H9 (cell line): ENCODE data around the gene MCF2L. TPM values are rescaled to one million over a fixed set of nuclear protein-coding genes. Genes with fewer than 3 reads are reported as not detected.

Source experiments
- DNase-seq: peaks from one replicate; pipeline ENCODE4 v3.0.0-alpha.2; 2017
- H2AFZ ChIP-seq: one replicate; pipeline ENCODE4 v1.6.1; 2013; ENCODE audit warnings: mild to moderate bottlenecking, low read length, control low read depth, moderate library complexity
- H2AK5ac ChIP-seq: 2 replicates; pipeline ENCODE4 v1.6.1; 2013; ENCODE audit warnings: low read length, control low read depth, mixed read lengths; ENCODE audit not compliant: insufficient read length
- H2BK120ac ChIP-seq: one replicate; pipeline ENCODE4 v1.6.1; 2013; ENCODE audit warnings: low read depth, mild to moderate bottlenecking, low read length, control low read depth, inconsistent platforms; ENCODE audit not compliant: poor library complexity, severe bottlenecking
- H2BK12ac ChIP-seq: 2 replicates; pipeline ENCODE4 v1.6.1; 2013; ENCODE audit warnings: low read length, control low read depth, mixed read lengths, low read depth; ENCODE audit not compliant: insufficient read length
- H2BK15ac ChIP-seq: 2 replicates; pipeline ENCODE4 v1.6.1; 2013; ENCODE audit warnings: low read depth, low read length, control low read depth
- H2BK20ac ChIP-seq: one replicate; pipeline ENCODE4 v1.6.1; 2013; ENCODE audit warnings: low read depth, mild to moderate bottlenecking, low read length, control low read depth, inconsistent platforms; ENCODE audit not compliant: poor library complexity, severe bottlenecking
- H2BK5ac ChIP-seq: 2 replicates; pipeline ENCODE4 v1.6.1; 2013; ENCODE audit warnings: low read length, control low read depth, mixed read lengths; ENCODE audit not compliant: insufficient read length
- H3K14ac ChIP-seq: 2 replicates; pipeline ENCODE4 v1.6.1; 2013; ENCODE audit warnings: low read length, control low read depth; ENCODE audit not compliant: insufficient read depth
- H3K18ac ChIP-seq: 2 replicates; pipeline ENCODE4 v1.6.1; 2013; ENCODE audit warnings: low read depth, mild to moderate bottlenecking, mixed read lengths, low read length, control low read depth; ENCODE audit not compliant: insufficient read length
- H3K23ac ChIP-seq: 2 replicates; pipeline ENCODE4 v1.6.1; 2013; ENCODE audit warnings: low read length, control low read depth, mixed read lengths, low read depth; ENCODE audit not compliant: insufficient read length
- H3K23me2 ChIP-seq: 2 replicates; pipeline ENCODE4 v1.6.1; 2013; ENCODE audit warnings: low read depth, mild to moderate bottlenecking, mixed read lengths, low read length, control low read depth; ENCODE audit not compliant: insufficient read length, poor library complexity, severe bottlenecking
- H3K27ac ChIP-seq: 2 replicates; pipeline ENCODE4 v1.5.1; 2013; ENCODE audit warnings: low read length, control low read depth, mixed read lengths, low read depth; ENCODE audit not compliant: insufficient read length
- H3K27me3 ChIP-seq: 2 replicates; pipeline ENCODE4 v1.6.1; 2013; ENCODE audit warnings: low read length, control low read depth, inconsistent platforms; ENCODE audit not compliant: insufficient read depth
- H3K4ac ChIP-seq: 2 replicates; pipeline ENCODE4 v1.6.1; 2013; ENCODE audit warnings: low read depth, mild to moderate bottlenecking, control low read depth, inconsistent platforms, low read length, moderate library complexity
- H3K4me1 ChIP-seq: 2 replicates; pipeline ENCODE4 v1.6.1; 2013; ENCODE audit warnings: low read length, control low read depth, inconsistent platforms; ENCODE audit not compliant: insufficient read depth
- H3K4me2 ChIP-seq: 2 replicates; pipeline ENCODE4 v1.6.1; 2013; ENCODE audit warnings: low read length, control low read depth, mixed read lengths; ENCODE audit not compliant: insufficient read length, insufficient read depth
- H3K56ac ChIP-seq: 2 replicates; pipeline ENCODE4 v1.6.1; 2013; ENCODE audit warnings: low read depth, mild to moderate bottlenecking, mixed read lengths, low read length, control low read depth; ENCODE audit not compliant: insufficient read length
- H3K79me1 ChIP-seq: 2 replicates; pipeline ENCODE4 v1.6.1; 2013; ENCODE audit warnings: low read depth, mild to moderate bottlenecking, moderate library complexity, low read length, control low read depth, inconsistent platforms; ENCODE audit not compliant: insufficient read depth, poor library complexity, severe bottlenecking
- H3K79me2 ChIP-seq: 2 replicates; pipeline ENCODE4 v1.6.1; 2013; ENCODE audit warnings: low read length, control low read depth, inconsistent platforms; ENCODE audit not compliant: insufficient read depth
- H3K9ac ChIP-seq: 2 replicates; pipeline ENCODE4 v1.6.1; 2013; ENCODE audit warnings: low read length, control low read depth, mixed read lengths; ENCODE audit not compliant: insufficient read length; ENCODE audit errors: extremely low read depth
- H3K9me3 ChIP-seq: one replicate; pipeline ENCODE4 v1.6.1; 2013; ENCODE audit warnings: low read depth, low read length, inconsistent platforms; ENCODE audit not compliant: control insufficient read depth
- H3T11ph ChIP-seq: one replicate; pipeline ENCODE4 v1.6.1; 2013; ENCODE audit warnings: mild to moderate bottlenecking, low read length, control low read depth, inconsistent platforms
- H4K20me1 ChIP-seq: one replicate; pipeline ENCODE4 v1.6.1; 2013; ENCODE audit not compliant: control insufficient read depth, insufficient read length, insufficient read depth
- H4K5ac ChIP-seq: 2 replicates; pipeline ENCODE4 v1.6.1; 2013; ENCODE audit warnings: low read depth, mild to moderate bottlenecking, mixed read lengths, low read length, control low read depth; ENCODE audit not compliant: insufficient read length
- H4K8ac ChIP-seq: replicated peaks from 2 replicates; pipeline ENCODE4 v1.6.1; 2013; ENCODE audit warnings: low read length, control low read depth, mixed read lengths, low read depth; ENCODE audit not compliant: insufficient read length
- H4K91ac ChIP-seq: 2 replicates; pipeline ENCODE4 v1.6.1; 2013; ENCODE audit warnings: low read depth, mild to moderate bottlenecking, moderate library complexity, mixed read lengths, low read length, control low read depth; ENCODE audit not compliant: insufficient read length
- H3K27ac Mint-ChIP-seq, 3 experiments: 2 replicates in 2 of 3; 3 replicates in 1 of 3; pipeline ENCODE4 v1.8.0; 2020 to 2021; ENCODE audit warnings: mixed read lengths in 3 of 3, mild to moderate bottlenecking in 1 of 3, moderate library complexity in 1 of 3
- H3K27me3 Mint-ChIP-seq: 2 replicates; pipeline ENCODE4 v1.8.0; 2021; ENCODE audit warnings: low read depth, mild to moderate bottlenecking, moderate library complexity, mixed read lengths
- H3K36me3 Mint-ChIP-seq, 3 experiments: 2 replicates in 2 of 3; 3 replicates in 1 of 3; pipeline ENCODE4 v1.8.0; 2020 to 2021; ENCODE audit warnings: low read depth in 3 of 3, mixed read lengths in 3 of 3; ENCODE audit not compliant: insufficient read depth in 1 of 3
- H3K4me1 Mint-ChIP-seq, 2 experiments: 2 replicates each; pipeline ENCODE4 v1.8.0; 2020; ENCODE audit warnings: mixed read lengths in 2 of 2
- H3K4me3 Mint-ChIP-seq, 2 experiments: 2 replicates in 1 of 2; 3 replicates in 1 of 2; pipeline ENCODE4 v1.8.0; 2020 to 2021; ENCODE audit warnings: mild to moderate bottlenecking in 2 of 2, mixed read lengths in 2 of 2, moderate library complexity in 1 of 2
- H3K9me3 Mint-ChIP-seq, 2 experiments: 2 replicates in 1 of 2; 3 replicates in 1 of 2; pipeline ENCODE4 v1.8.0; 2020; ENCODE audit warnings: mild to moderate bottlenecking in 2 of 2, mixed read lengths in 2 of 2, moderate library complexity in 1 of 2
- total RNA-seq: library from RNA; stranded (reverse); gene quantifications from 2 replicates; pipeline ENCODE4 v1.2.1, GENCODE V29; 2021
- TF ChIP-seq, protein P1 (sequence below): fragments of 200-600 bp; sonication (generic); conservative IDR thresholded peaks from 3 replicates; pipeline ENCODE4 v1.8.0; 2021; ENCODE audit warnings: antibody characterized with exemption, mild to moderate bottlenecking

Gene MCF2L
- total RNA-seq, 1 experiment from 2014 or later, result 18.5 TPM

DNA sequence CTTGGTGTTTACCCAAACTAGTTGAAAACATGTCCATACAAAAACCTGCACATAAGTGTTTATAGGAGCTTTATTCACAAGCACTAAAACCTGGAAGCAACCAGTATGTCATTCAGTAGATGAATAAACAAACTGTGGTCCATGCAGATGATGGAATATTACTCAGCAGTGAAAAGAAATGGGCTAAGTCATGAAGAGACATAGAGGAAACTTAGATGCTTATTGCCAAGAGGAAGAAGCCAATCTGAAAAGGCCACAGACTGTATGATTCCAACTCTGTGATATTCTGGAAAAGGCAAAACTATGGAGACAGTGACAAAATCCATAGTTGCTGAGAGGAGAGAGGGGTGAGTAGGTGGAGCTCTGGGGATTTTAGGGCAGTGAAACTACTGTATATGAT is 38.8 kb upstream of the MCF2L start:
- Mint-ChIP-seq H3K4me3 (no peak overlapping the region; a peak in 1 of 5 replicates), H3K9me3 (peaks cover 7 to 10% of the 10 kb centered on the region in 2 experiments; a peak in 4 of 5 replicates), H3K36me3 (peaks cover 9 to 12% (median 11%) of the 10 kb centered on the region in 3 experiments; a peak in 6 of 7 replicates), H3K27ac (peak overlapping the region in 1 of 3 experiments; percentile 23; a peak in 1 of 7 replicates), H3K27me3 (peaks cover 3% of the 10 kb centered on the region), H3K4me1 (peaks cover 17 to 25% of the 10 kb centered on the region in 2 experiments)
- H3K23me2 ChIP-seq, result no peaks in the 10 kb centered on the region
- H2BK20ac ChIP-seq, result no peak overlapping the region
- no peak overlapping the region for H3T11ph ChIP-seq
- no peaks in the 10 kb centered on the region for H4K20me1 ChIP-seq
- H2BK12ac ChIP-seq, result no peak overlapping the region
- H3K4me1 ChIP-seq, result no peaks in the 10 kb centered on the region; the same call in 1 of the 2 replicates
- no peak overlapping the region for H4K8ac ChIP-seq
- H3K9ac ChIP-seq, result no peak overlapping the region
- no peaks in the 10 kb centered on the region for H3K27me3 ChIP-seq
- no peaks in the 10 kb centered on the region for H3K79me2 ChIP-seq
- H3K56ac ChIP-seq, result no peak overlapping the region
- no peak overlapping the region for H4K91ac ChIP-seq
- no peak overlapping the region for H4K5ac ChIP-seq
- H3K18ac ChIP-seq, result no peak overlapping the region
- no peak overlapping the region for H3K4ac ChIP-seq
- no peaks in the 10 kb centered on the region for H3K79me1 ChIP-seq
- H2AK5ac ChIP-seq, result no peak overlapping the region
- DNase-seq, result no peak
- H3K9me3 ChIP-seq, result no peaks in the 10 kb centered on the region
- H3K23ac ChIP-seq, result no peak overlapping the region
- no peak overlapping the region for H2BK5ac ChIP-seq
- no peak overlapping the region for H3K4me2 ChIP-seq
- H2BK15ac ChIP-seq, result no peak overlapping the region
- H3K27ac ChIP-seq, result no peak overlapping the region
- TF ChIP-seq, protein P1, sequence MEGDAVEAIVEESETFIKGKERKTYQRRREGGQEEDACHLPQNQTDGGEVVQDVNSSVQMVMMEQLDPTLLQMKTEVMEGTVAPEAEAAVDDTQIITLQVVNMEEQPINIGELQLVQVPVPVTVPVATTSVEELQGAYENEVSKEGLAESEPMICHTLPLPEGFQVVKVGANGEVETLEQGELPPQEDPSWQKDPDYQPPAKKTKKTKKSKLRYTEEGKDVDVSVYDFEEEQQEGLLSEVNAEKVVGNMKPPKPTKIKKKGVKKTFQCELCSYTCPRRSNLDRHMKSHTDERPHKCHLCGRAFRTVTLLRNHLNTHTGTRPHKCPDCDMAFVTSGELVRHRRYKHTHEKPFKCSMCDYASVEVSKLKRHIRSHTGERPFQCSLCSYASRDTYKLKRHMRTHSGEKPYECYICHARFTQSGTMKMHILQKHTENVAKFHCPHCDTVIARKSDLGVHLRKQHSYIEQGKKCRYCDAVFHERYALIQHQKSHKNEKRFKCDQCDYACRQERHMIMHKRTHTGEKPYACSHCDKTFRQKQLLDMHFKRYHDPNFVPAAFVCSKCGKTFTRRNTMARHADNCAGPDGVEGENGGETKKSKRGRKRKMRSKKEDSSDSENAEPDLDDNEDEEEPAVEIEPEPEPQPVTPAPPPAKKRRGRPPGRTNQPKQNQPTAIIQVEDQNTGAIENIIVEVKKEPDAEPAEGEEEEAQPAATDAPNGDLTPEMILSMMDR, result no peak
- H2BK120ac ChIP-seq, result no peak overlapping the region
- no peak overlapping the region for H2AFZ ChIP-seq
- no peak overlapping the region for H3K14ac ChIP-seq
